ENCODE data around the gene DR1. TPM values are rescaled to one million over a fixed set of nuclear protein-coding genes. Genes with fewer than 3 reads are reported as not detected.

Gene DR1
- polyA plus RNA-seq, 2 of the 4 experiments (the other 2 are of a cell fraction) = 20.9 to 39.8 TPM

- ChIA-PET CTCF (interaction anchor here (0.6 kb wide), 1 partner anchor 505 kb away, joined by 3 read pairs; no protein-coding TSS in a partner anchor), POLR2A (no interaction called here)
- H3K4me2 ChIP-seq = no peak overlapping the region
- no peaks in the 10 kb centered on the region for H3K9me3 ChIP-seq
- no peak overlapping the region for H3K4me3 ChIP-seq
- H3K4me1 ChIP-seq = peaks cover 22% of the 10 kb centered on the region
- TF ChIP-seq RFX5 (IDR thresholded peaks at IDR 0.05) (no peak), KDM5A (IDR thresholded peaks at IDR 0.05) (no peak), HEYL (CRISPR knock-in tag; IDR thresholded peaks at IDR 0.05) (no peak), CHD4 (IDR thresholded peaks at IDR 0.05; ENCODE audit: borderline replicate concordance) (no peak)
- FAIRE-seq (no peak), ATAC-seq (no peak), DNase-seq (ENCODE audit: low read depth in 1 of 2, low spot score in 1 of 2) (no peak)
- H3K27ac ChIP-seq = no peak overlapping the region
- WGBS (ENCODE audit: missing lambda C conversion rate) = 100% methylated on average over 1 of the region's 1 CpG
Measured at GRCh38 chr1:93321720-93322119, 24.0 kb upstream of the DR1 start.

GRCh38 chr1:93322349-93322748 is 23.4 kb upstream of the DR1 start:
- Histone ChIP-seq H3K4me3 (no peak overlapping the region), H3K9me3 (no peaks in the 10 kb centered on the region), H3K4me1 (peaks cover 22% of the 10 kb centered on the region), H3K27ac (no peak overlapping the region), H3K4me2 (no peak overlapping the region)
- POLR2A ChIA-PET = no interaction called here
- no peak for TF ChIP-seq EP300 (IDR thresholded peaks at IDR 0.05)
- TF ChIP-seq MAZ (IDR thresholded peaks at IDR 0.05; ENCODE audit: borderline replicate concordance, low read depth, low read length) = no peak
- no peak for TF ChIP-seq CBX8 (IDR thresholded peaks at IDR 0.05)
- TF ChIP-seq CTCF (IDR thresholded peaks at IDR 0.05) = no peak
- no peak for TF ChIP-seq RAD21 (conservative IDR thresholded peaks at IDR 0.05 in 1 of 2, IDR thresholded peaks at IDR 0.05 in 1 of 2)
- TF ChIP-seq ESRRA (IDR thresholded peaks at IDR 0.05; ENCODE audit: borderline replicate concordance, low read length) = no peak
- TF ChIP-seq PHF8 (IDR thresholded peaks at IDR 0.05; ENCODE audit: borderline replicate concordance, low read depth) = no peak
- TF ChIP-seq HEYL (CRISPR knock-in tag; IDR thresholded peaks at IDR 0.05) = no peak
- TF ChIP-seq POLR2A (IDR thresholded peaks at IDR 0.05; ENCODE audit: low read length) = no peak
- no peak for TF ChIP-seq ZNF302 (CRISPR knock-in tag; IDR thresholded peaks at IDR 0.05)
- TF ChIP-seq ZC3H11A (IDR thresholded peaks at IDR 0.05) = no peak
- no peak for TF ChIP-seq MAFK (IDR thresholded peaks at IDR 0.05; ENCODE audit: partially characterized antibody)
- TF ChIP-seq RNF2 (IDR thresholded peaks at IDR 0.05; ENCODE audit: borderline replicate concordance, low read depth) = no peak
- no peak for TF ChIP-seq ELK1 (IDR thresholded peaks at IDR 0.05; ENCODE audit: low read depth, low read length)
- CTCF ChIA-PET = interaction anchor here (0.6 to 1.4 kb wide), 2 partner anchors 242 to 504 kb away, joined by 3 read pairs; no protein-coding TSS in a partner anchor
- FAIRE-seq (no peak), DNase-seq (ENCODE audit: low read depth in 1 of 2, low spot score in 1 of 2) (no peak), ATAC-seq (no peak)
- WGBS (ENCODE audit: missing lambda C conversion rate) = 93% methylated on average over 3 of the region's 3 CpGs

GRCh38 chr1:93323185-93323820 is 22.4 kb upstream of the DR1 start:
- CTCF ChIA-PET = interaction anchor here (0.9 to 3.5 kb wide), 3 partner anchors 12 to 243 kb away, joined by 3 to 20 read pairs (median 3); no protein-coding TSS in a partner anchor
- no peak for FAIRE-seq
- no peak for ATAC-seq
- TF ChIP-seq PHF8 (IDR thresholded peaks at IDR 0.05; ENCODE audit: borderline replicate concordance, low read depth) = no peak
- TF ChIP-seq GATA3 (IDR thresholded peaks at IDR 0.05; ENCODE audit: borderline replicate concordance) = no peak
- TF ChIP-seq ZSCAN20 (CRISPR knock-in tag; IDR thresholded peaks at IDR 0.05) = no peak
- TF ChIP-seq BCL3 (IDR thresholded peaks at IDR 0.05) = no peak
- no peak for TF ChIP-seq NFE2L2 (conservative IDR thresholded peaks at IDR 0.05; ENCODE audit: low read length)
- TF ChIP-seq HDAC2 (IDR thresholded peaks at IDR 0.05) = no peak
- TF ChIP-seq KDM1A (IDR thresholded peaks at IDR 0.05; ENCODE audit: low read depth) = no peak
- TF ChIP-seq POLR2AphosphoS2 (conservative IDR thresholded peaks at IDR 0.05; ENCODE audit: low read length) = no peak
- no peak for TF ChIP-seq CTCF (IDR thresholded peaks at IDR 0.05)
- TF ChIP-seq SREBF2 (IDR thresholded peaks at IDR 0.05) = no peak
- no peak for TF ChIP-seq RNF2 (IDR thresholded peaks at IDR 0.05; ENCODE audit: borderline replicate concordance, low read depth)
- TF ChIP-seq SMC3 (IDR thresholded peaks at IDR 0.05) = no peak
- no peak for TF ChIP-seq ZFP36 (IDR thresholded peaks at IDR 0.05; ENCODE audit: borderline replicate concordance, partially characterized antibody)
- Histone ChIP-seq H3K4me2 (no peak overlapping the region), H3K4me1 (peaks cover 22% of the 10 kb centered on the region), H3K4me3 (no peak overlapping the region), H3K9me3 (no peaks in the 10 kb centered on the region), H3K27ac (peak overlapping the region in 1 of 2 experiments; percentile 28; a peak in 1 of 6 replicates)
- 66% methylated on average over 3 of the region's 3 CpGs for WGBS (ENCODE audit: missing lambda C conversion rate)
- POLR2A ChIA-PET = interaction anchor here (0.9 kb wide), 1 partner anchor 22 kb away, joined by 4 read pairs; the partner anchor contains the start of gene DR1
- DNase-seq (ENCODE audit: low read depth in 1 of 2, low spot score in 1 of 2) = no peak

Data from A549 (cell line).